GM18505 (cell line): ENCODE results near the gene FAIM2.
"Not testable (repeated sequence)": the region's sequence is repeated elsewhere in the genome, so short reads cannot be mapped to it uniquely, and the experiment has no call there.

Source experiments
- ATAC-seq: cut with Tn5 transposase; IDR thresholded peaks from one replicate; pipeline ENCODE4 v1.9.1; 2021; ENCODE audit not compliant: unreplicated experiment
- POLR2A ChIP-seq: IDR thresholded peaks from 4 replicates; pipeline ENCODE4 v1.6.1; 2011; ENCODE audit warnings: borderline replicate concordance; ENCODE audit not compliant: insufficient read depth, insufficient read length; ENCODE audit errors: extremely low read depth

The FAIM2 gene

DNA sequence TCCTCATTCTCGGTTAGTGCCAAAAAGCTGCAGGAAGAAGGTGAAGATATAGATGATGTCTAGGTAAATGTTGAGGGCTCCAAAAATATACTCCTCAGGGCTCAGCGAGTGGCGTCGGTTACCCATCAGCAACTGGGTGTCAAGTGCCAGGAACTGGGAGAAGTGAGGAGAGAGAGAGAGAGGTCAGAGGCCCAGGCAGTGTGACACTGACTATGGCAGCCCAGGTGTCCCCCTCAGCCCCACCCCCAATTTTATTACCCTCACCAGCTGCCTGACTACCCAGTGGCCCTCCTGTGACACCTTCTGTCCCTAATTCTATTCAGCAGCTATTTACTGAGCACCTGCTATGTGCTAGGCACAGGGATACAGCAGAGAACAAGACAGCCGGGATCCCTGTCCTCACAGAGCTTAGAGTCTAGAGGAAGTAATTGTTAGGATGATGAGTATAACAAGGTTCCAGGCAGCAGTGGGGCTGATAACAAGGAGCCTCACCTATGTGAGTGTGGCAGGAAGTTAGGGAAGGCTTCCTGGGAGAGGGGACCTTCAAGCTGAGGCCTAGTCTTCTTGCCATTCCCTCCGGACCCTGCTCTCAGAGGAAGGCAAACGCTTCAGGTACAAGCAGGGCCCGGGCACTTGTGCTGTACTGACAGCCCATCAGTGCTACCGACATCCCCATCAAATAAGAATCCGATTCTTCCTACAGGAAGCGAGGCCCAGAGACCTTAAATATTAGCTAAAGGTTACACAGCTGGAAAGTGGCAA, 33.0 kb downstream of the FAIM2 start:
- no peak for TF ChIP-seq POLR2A
- no peak for ATAC-seq

DNA sequence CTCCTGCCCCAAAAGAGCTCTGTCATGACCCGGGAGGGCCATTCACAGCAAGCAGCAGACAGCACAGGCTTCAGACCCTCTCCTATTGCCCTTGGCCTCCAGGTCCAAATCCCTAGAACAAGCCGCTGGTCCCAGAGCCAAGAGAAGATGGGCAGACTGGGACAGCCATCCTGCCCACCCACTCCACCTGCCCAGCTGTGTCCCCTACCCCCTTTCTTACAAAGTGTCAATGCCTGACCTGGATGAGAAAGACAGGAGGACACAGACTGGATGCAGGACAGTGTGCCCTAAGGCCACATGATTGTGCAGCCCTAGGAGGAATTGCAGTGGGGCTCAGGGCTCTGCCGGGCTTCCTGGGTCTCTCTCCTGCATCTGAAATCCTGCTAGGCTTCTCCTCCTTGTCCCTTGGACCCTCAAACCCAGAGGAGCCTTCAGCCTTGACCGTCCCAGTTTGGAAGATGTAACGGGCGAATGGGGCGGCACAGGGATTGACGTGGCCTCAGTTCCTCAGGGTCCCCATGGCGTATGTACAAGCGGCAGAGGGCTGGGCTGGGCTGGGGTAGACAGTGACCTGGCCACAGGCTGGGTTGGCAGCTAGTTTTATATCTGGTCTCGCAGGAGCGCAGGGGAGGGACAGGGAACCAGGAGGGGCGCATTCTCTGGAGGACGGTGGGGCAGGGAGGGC, 33.7 kb downstream of the FAIM2 start:
- ATAC-seq = no peak
- TF ChIP-seq POLR2A = no peak

GRCh38 chr12:49868952-49869815, 34.5 kb downstream of the FAIM2 start:
- no peak for ATAC-seq
- no peak for TF ChIP-seq POLR2A

DNA sequence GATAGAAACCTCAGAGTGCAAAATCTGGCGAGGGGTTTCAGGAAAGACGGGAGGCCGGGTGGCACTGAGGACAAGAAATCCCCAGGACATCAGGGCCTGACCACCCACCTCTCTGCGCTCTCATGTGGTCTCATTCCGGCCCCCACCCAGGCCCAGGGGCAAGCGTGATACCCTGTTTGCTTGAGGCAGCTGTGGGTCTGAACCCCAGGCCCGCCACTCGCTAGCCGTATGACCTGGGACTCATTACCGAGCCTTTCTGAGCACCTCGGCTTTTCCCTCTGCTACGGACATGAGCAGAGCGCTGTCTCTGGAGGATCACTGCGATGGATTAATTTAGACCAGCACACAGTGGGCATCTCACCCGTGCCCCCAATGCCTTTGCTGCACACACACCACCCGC, 35.3 kb downstream of the FAIM2 start:
- no peak for TF ChIP-seq POLR2A
- no peak for ATAC-seq

DNA sequence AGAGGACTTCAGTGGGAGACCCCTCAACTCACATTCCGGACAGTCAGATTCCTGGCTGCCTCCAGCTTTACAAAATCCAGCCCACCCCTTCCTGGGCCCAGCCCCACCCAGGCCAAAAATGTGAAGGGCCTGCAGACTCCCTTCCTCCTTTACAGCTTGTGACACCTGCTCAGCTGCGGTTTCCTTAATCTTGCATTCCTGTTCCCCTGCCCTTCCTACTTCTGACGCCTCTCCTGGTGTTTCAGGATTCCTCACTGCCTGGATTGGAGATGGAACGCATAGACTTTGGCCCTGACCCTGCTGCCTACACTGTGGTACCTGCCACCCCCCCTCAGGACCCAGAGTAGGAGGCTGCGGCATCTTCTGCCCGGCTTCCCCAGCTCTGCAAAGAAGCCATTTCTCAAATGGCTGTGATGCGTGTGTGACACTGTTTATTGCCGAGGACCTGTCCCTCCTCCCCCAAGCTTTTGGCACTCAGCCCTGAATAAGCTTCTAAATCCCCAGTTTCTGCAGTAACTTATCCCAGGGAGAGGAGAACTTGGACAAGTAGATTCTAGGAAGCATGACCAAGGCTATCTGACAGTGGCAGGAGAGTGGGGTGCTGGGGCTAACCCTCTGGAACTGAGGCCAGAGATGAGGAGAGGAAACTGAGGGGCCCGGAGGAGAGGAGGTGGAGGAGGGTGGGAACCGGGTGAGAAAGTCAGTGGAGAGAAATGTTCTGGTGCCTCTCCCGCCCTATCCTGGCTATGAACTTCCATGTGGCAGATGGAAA, 35.9 kb downstream of the FAIM2 start:
- TF ChIP-seq POLR2A = no peak
- ATAC-seq = no peak

- TF ChIP-seq POLR2A = no peak
- no peak for ATAC-seq
Observed at GRCh38 chr12:49866859-49867569, 36.7 kb downstream of the FAIM2 start.

- ATAC-seq = no peak
Observed at GRCh38 chr12:49865782-49866135, 37.9 kb downstream of the FAIM2 start.

DNA sequence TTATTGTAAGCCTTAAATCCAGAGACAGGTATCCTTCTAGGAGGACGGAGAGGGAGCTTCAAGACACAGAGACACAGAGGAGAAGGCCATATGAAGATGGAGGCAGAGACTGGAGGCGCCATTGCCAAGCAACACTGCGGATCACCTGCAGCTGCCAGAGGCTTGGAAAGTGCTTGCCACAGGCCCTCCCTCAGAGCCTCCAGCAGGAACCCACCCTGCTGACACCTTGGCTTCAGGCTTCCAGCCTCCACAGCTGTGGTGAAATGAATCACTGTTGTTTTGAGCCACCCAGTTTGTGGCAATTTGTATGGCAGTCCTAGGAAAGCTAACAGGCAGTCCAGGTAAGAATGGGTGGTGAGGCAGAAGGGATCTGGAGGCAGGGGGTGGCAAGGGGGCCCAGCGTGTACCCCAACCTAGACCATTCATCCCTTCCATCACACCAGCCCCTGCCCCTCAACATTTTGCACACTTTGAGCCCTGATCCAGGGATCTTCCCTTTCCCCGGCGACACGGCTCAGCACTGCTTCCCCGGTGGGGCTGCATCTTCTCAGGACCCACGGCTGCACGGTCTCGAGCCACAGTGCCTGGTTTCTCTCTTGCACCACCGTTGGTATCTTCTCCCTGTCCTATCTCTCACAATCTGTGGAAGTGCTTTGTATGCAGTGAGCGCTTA, 38.5 kb downstream of the FAIM2 start:
- ATAC-seq = no peak
- TF ChIP-seq POLR2A = no peak

More at GRCh38 chr12:49865782-49866135, 37.9 kb downstream of the FAIM2 start:
- no peak for TF ChIP-seq POLR2A

- ATAC-seq = no peak
- no peak for TF ChIP-seq POLR2A
Observed at GRCh38 chr12:49864798-49865090, 39.0 kb downstream of the FAIM2 start.

- TF ChIP-seq POLR2A = no peak
- no peak for ATAC-seq
Observed at GRCh38 chr12:49863946-49864797, 39.5 kb downstream of the FAIM2 start.

GRCh38 chr12:49860921-49861320, 42.8 kb downstream of the FAIM2 start:
- not testable (repeated sequence) for ATAC-seq

- ATAC-seq = not testable (repeated sequence)
Observed at GRCh38 chr12:49855890-49856289, 47.8 kb downstream of the FAIM2 start.
